Measurements from ENCODE around the gene MPPED2.
A peak's percentile ranks its signal among the peaks of the same experiment; 100 is the strongest.

MPPED2 gene

GRCh38 chr11:30465623-30466022 is 120.5 kb downstream of the MPPED2 start:
- no peak overlapping the region for H3K4me3 ChIP-seq (ENCODE audit: low read length)
- no peak for DNase-seq (ENCODE audit: low read depth, low spot score)

GRCh38 chr11:30465192-30465591 is 121.0 kb downstream of the MPPED2 start:
- no peak overlapping the region for H3K4me3 ChIP-seq (ENCODE audit: low read length)

GRCh38 chr11:30463266-30463665 is 122.9 kb downstream of the MPPED2 start:
- H3K4me3 ChIP-seq (ENCODE audit: low read length): no peak overlapping the region
- no peak for DNase-seq (ENCODE audit: low read depth, low spot score)

More at GRCh38 chr11:30465192-30465591, 121.0 kb downstream of the MPPED2 start:
- DNase-seq (ENCODE audit: low read depth, low spot score): no peak

- no peak for DNase-seq (ENCODE audit: low read depth, low spot score)
These were observed 123.7 kb downstream of the MPPED2 start for GRCh38 chr11:30462421-30462820.

GRCh38 chr11:30459821-30460220 is 126.3 kb downstream of the MPPED2 start:
- DNase-seq (ENCODE audit: low read depth, low spot score): peak; percentile 39
- no peak overlapping the region for H3K4me3 ChIP-seq (ENCODE audit: low read length)

More at GRCh38 chr11:30462421-30462820, 123.7 kb downstream of the MPPED2 start:
- H3K4me3 ChIP-seq (ENCODE audit: low read length): no peak overlapping the region

- DNase-seq (ENCODE audit: low read depth, low spot score): peak; percentile 83
- no peak overlapping the region for H3K4me3 ChIP-seq (ENCODE audit: low read length)
These were observed 126.8 kb downstream of the MPPED2 start for GRCh38 chr11:30459306-30459705.

GRCh38 chr11:30458541-30458940 is 127.6 kb downstream of the MPPED2 start:
- H3K4me3 ChIP-seq (ENCODE audit: low read length): no peak overlapping the region
- peak; percentile 30 for DNase-seq (ENCODE audit: low read depth, low spot score)

GRCh38 chr11:30457087-30457486 is 129.1 kb downstream of the MPPED2 start:
- DNase-seq (ENCODE audit: low read depth, low spot score): no peak
- H3K4me3 ChIP-seq (ENCODE audit: low read length): no peak overlapping the region

- DNase-seq (ENCODE audit: low read depth, low spot score): no peak
- H3K4me3 ChIP-seq (ENCODE audit: low read length): no peak overlapping the region
These were observed 131.1 kb downstream of the MPPED2 start for GRCh38 chr11:30455025-30455424.

GRCh38 chr11:30454541-30454940 is 131.6 kb downstream of the MPPED2 start:
- no peak for DNase-seq (ENCODE audit: low read depth, low spot score)
- H3K4me3 ChIP-seq (ENCODE audit: low read length): no peak overlapping the region

- DNase-seq (ENCODE audit: low read depth, low spot score): no peak
- H3K4me3 ChIP-seq (ENCODE audit: low read length): no peak overlapping the region
These were observed 132.0 kb downstream of the MPPED2 start for GRCh38 chr11:30454111-30454510.

GRCh38 chr11:30453705-30454104 is 132.4 kb downstream of the MPPED2 start:
- H3K4me3 ChIP-seq (ENCODE audit: low read length): no peak overlapping the region
- DNase-seq (ENCODE audit: low read depth, low spot score): no peak

GRCh38 chr11:30452842-30453241 is 133.3 kb downstream of the MPPED2 start:
- no peak for DNase-seq (ENCODE audit: low read depth, low spot score)

GRCh38 chr11:30452114-30452513 is 134.0 kb downstream of the MPPED2 start:
- no peak for DNase-seq (ENCODE audit: low read depth, low spot score)
- H3K4me3 ChIP-seq (ENCODE audit: low read length): no peak overlapping the region

More at GRCh38 chr11:30452842-30453241, 133.3 kb downstream of the MPPED2 start:
- no peak overlapping the region for H3K4me3 ChIP-seq (ENCODE audit: low read length)

GRCh38 chr11:30451626-30452025 is 134.5 kb downstream of the MPPED2 start:
- DNase-seq (ENCODE audit: low read depth, low spot score): no peak

GRCh38 chr11:30451167-30451566 is 135.0 kb downstream of the MPPED2 start:
- DNase-seq (ENCODE audit: low read depth, low spot score): no peak
- no peak overlapping the region for H3K4me3 ChIP-seq (ENCODE audit: low read length)

More at GRCh38 chr11:30451626-30452025, 134.5 kb downstream of the MPPED2 start:
- H3K4me3 ChIP-seq (ENCODE audit: low read length): no peak overlapping the region

- no peak overlapping the region for H3K4me3 ChIP-seq (ENCODE audit: low read length)
- DNase-seq (ENCODE audit: low read depth, low spot score): no peak
These were observed 139.0 kb downstream of the MPPED2 start for GRCh38 chr11:30447058-30447640.

GRCh38 chr11:30446520-30446919 is 139.6 kb downstream of the MPPED2 start:
- DNase-seq (ENCODE audit: low read depth, low spot score): no peak
- no peak overlapping the region for H3K4me3 ChIP-seq (ENCODE audit: low read length)

- no peak overlapping the region for H3K4me3 ChIP-seq (ENCODE audit: low read length)
- no peak for DNase-seq (ENCODE audit: low read depth, low spot score)
These were observed 141.1 kb downstream of the MPPED2 start for GRCh38 chr11:30445056-30445455.

- H3K4me3 ChIP-seq (ENCODE audit: low read length): no peak overlapping the region
- DNase-seq (ENCODE audit: low read depth, low spot score): no peak
These were observed 145.6 kb downstream of the MPPED2 start for GRCh38 chr11:30440510-30440909.

GRCh38 chr11:30436801-30437200 is 149.4 kb downstream of the MPPED2 start:
- no peak for DNase-seq (ENCODE audit: low read depth, low spot score)
- no peak overlapping the region for H3K4me3 ChIP-seq (ENCODE audit: low read length)
